ENCODE measurements around the gene FHIT. TPM values are rescaled to one million over a fixed set of nuclear protein-coding genes. Genes with fewer than 3 reads are reported as not detected.
"Not testable (repeated sequence)": the region's sequence is repeated elsewhere in the genome, so short reads cannot be mapped to it uniquely, and the experiment has no call there.

Gene FHIT
- total RNA-seq, 1 donor from 2014 or later, result 22.6 TPM

DNA sequence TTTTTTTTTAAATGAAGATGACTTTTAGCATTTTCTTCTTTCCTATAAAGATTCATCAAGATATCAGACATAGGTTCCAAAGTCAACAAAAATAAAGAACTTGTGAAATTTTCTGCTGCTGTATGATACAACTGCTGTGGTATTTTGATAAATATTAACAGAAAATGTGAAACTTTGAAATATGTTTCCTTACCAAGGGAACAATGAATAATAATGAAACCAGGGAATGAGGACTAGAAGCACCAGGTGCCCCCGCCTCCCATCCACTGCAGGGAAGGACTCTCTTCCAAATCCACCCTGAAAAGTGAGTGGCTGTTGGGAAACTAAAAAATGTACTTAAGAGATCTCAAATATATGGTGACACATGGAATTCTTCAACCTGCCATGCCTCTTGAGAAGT is 198.4 kb downstream of the FHIT start:
- Mint-ChIP-seq H3K36me3 (ENCODE audit: low read depth) (no peaks in the 10 kb centered on the region), H3K4me3 (no peak overlapping the region), H3K9me3 (no peaks in the 10 kb centered on the region), H3K27me3 (ENCODE audit: insufficient read depth) (no peaks in the 10 kb centered on the region), H3K4me1 (ENCODE audit: low read depth) (no peaks in the 10 kb centered on the region), H3K27ac (no peak overlapping the region)
- intact Hi-C loops (cut with micrococcal nuclease), result no loop called here
- DNase-seq (ENCODE audit: low spot score), result no peak

DNA sequence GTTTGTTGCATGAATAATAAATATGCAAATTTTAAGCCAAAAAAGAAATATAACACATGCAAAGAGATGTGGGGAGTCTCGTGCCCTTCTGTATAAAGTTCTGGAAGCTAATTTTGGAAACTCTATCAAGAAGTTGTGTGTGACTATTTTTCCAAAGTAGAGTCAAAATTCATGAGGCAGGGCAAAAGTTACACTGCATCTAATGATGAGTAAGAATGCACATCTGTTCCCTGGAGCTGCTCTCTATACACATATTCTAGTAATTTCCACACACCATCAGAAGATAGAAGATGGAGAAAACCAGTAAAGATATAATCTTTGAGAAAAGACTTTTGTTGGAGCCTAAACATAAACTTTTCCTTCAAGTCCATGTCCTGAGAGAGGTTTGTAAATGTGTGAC is 199.6 kb downstream of the FHIT start:
- intact Hi-C loops (cut with micrococcal nuclease), result no loop called here
- DNase-seq (ENCODE audit: low spot score), result no peak
- Mint-ChIP-seq H3K4me3 (no peak overlapping the region), H3K4me1 (ENCODE audit: low read depth) (no peaks in the 10 kb centered on the region), H3K36me3 (ENCODE audit: low read depth) (no peaks in the 10 kb centered on the region), H3K9me3 (no peaks in the 10 kb centered on the region), H3K27me3 (ENCODE audit: insufficient read depth) (no peaks in the 10 kb centered on the region), H3K27ac (no peak overlapping the region)

DNA sequence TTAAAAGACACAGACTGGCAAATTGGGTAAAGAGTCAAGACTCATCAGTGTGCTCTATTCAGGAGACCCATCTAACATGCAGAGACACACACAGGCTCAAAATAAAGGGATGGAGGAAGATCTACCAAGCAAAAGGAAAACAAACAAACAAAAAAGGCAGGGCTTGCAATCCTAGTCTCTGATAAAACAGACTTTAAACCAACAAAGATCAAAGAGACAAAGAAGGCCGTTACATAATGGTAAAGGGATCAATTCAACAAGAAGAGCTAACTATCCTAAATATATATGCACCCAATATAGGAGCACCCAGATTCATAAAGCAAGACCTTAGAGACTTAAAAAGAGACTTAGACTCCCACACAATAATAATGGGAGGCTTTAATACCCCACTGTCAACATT is 206.1 kb downstream of the FHIT start:
- intact Hi-C loops (cut with micrococcal nuclease); H3K4me1 Mint-ChIP-seq (ENCODE audit: low read depth); H3K36me3 Mint-ChIP-seq (ENCODE audit: low read depth); H3K27ac Mint-ChIP-seq; H3K4me3 Mint-ChIP-seq; H3K27me3 Mint-ChIP-seq (ENCODE audit: insufficient read depth); DNase-seq (ENCODE audit: low spot score): not testable (repeated sequence)
- peaks cover 11% of the 10 kb centered on the region for H3K9me3 Mint-ChIP-seq

DNA sequence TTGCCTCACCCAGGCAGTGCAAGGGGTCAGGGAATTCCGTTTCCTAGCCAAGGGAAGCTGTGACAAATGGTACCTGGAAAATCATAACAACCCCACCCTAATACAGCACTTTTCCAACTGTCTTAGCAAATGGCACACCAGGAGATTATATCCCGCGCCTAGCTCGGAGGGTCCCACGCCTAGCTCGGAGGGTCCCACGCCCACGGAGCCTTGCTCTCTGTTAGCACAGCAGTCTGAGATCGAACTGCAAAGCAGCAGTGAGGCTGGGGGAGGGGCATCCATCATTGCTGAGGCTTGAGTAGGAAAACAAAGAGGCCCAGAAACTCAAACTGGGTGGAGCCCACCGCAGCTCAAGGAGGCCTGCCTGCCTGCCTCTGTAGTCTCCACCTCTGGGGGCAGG is 208.1 kb downstream of the FHIT start:
- H3K4me3 Mint-ChIP-seq, result no peak overlapping the region
- no peak overlapping the region for H3K27ac Mint-ChIP-seq
- DNase-seq (ENCODE audit: low spot score), result no peak
- intact Hi-C loops (cut with micrococcal nuclease), result no loop called here
- H3K4me1 Mint-ChIP-seq (ENCODE audit: low read depth), result no peaks in the 10 kb centered on the region
- H3K9me3 Mint-ChIP-seq, result peaks cover 22% of the 10 kb centered on the region
- peaks cover 3% of the 10 kb centered on the region for H3K36me3 Mint-ChIP-seq (ENCODE audit: low read depth)
- H3K27me3 Mint-ChIP-seq (ENCODE audit: insufficient read depth), result no peaks in the 10 kb centered on the region

DNA sequence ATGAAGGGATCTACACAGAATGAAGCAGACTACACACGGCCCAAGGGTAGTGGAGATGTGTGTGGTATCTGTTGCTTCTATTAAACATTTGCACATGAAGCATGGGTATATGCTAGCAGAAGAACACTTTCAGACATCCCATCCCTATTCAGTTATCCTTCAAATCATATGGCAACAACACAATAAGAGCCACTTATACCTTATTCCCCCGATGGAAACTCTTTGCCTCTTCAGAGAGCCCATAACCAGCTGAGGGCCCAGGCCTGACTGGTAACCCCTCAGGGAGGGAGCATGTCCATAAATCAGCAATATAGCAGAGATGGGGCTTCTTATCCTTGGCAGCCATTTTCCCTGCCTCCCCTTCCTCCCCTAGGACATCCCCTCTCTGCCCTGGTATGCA is 210.6 kb downstream of the FHIT start:
- peaks cover 3% of the 10 kb centered on the region for H3K36me3 Mint-ChIP-seq (ENCODE audit: low read depth)
- no peaks in the 10 kb centered on the region for H3K27me3 Mint-ChIP-seq (ENCODE audit: insufficient read depth)
- intact Hi-C loops (cut with micrococcal nuclease), result no loop called here
- H3K27ac Mint-ChIP-seq, result no peak overlapping the region
- no peak overlapping the region for H3K4me3 Mint-ChIP-seq
- H3K4me1 Mint-ChIP-seq (ENCODE audit: low read depth), result no peaks in the 10 kb centered on the region
- DNase-seq (ENCODE audit: low spot score), result no peak
- peaks cover 24% of the 10 kb centered on the region for H3K9me3 Mint-ChIP-seq

DNA sequence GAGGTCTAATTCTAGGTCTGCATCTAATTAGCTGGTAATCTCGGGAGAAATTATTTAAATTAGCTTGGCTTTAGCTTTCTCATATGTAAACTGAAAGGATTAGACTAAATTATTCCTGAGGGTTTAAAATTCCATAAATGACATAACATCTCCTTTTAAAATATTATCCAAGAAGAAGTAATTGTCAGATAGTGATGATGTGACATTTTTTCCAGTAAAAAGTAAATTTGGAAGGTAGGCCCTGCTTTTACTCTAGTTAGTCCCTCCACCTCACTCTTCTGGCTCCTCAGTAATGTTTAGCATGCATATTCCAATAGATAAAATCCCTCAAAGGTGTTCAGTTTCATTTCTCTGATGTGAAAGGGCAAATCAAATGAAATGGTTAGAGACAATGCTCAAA is 215.7 kb downstream of the FHIT start:
- no peak overlapping the region for H3K27ac Mint-ChIP-seq
- H3K9me3 Mint-ChIP-seq, result peaks cover 13% of the 10 kb centered on the region
- H3K4me1 Mint-ChIP-seq (ENCODE audit: low read depth), result no peaks in the 10 kb centered on the region
- H3K36me3 Mint-ChIP-seq (ENCODE audit: low read depth), result peaks cover 3% of the 10 kb centered on the region
- intact Hi-C loops (cut with micrococcal nuclease), result no loop called here
- DNase-seq (ENCODE audit: low spot score), result no peak
- H3K4me3 Mint-ChIP-seq, result no peak overlapping the region
- H3K27me3 Mint-ChIP-seq (ENCODE audit: insufficient read depth), result no peaks in the 10 kb centered on the region

DNA sequence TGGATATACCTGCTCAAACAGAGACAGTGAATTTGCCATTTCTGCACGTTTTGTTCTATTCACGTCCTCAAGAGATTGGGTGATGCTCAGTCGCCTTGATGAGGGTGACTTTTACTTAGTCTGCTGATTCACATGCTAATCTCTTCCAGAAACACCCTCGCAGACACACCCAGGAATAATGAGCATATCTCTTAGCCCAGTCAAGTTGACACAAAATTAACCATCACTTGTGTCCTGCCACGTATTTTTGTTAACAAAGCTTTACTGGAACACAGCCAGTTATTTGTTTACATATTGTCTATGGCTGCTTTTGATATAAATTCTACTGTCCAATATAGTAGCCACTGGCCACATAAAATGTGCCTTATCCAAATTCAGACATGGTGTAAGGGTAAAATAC is 218.3 kb downstream of the FHIT start:
- intact Hi-C loops (cut with micrococcal nuclease), result no loop called here
- no peaks in the 10 kb centered on the region for H3K36me3 Mint-ChIP-seq (ENCODE audit: low read depth)
- DNase-seq (ENCODE audit: low spot score), result no peak
- H3K9me3 Mint-ChIP-seq, result peaks cover 5% of the 10 kb centered on the region
- H3K4me1 Mint-ChIP-seq (ENCODE audit: low read depth), result no peaks in the 10 kb centered on the region
- no peak overlapping the region for H3K4me3 Mint-ChIP-seq
- no peaks in the 10 kb centered on the region for H3K27me3 Mint-ChIP-seq (ENCODE audit: insufficient read depth)
- no peak overlapping the region for H3K27ac Mint-ChIP-seq

DNA sequence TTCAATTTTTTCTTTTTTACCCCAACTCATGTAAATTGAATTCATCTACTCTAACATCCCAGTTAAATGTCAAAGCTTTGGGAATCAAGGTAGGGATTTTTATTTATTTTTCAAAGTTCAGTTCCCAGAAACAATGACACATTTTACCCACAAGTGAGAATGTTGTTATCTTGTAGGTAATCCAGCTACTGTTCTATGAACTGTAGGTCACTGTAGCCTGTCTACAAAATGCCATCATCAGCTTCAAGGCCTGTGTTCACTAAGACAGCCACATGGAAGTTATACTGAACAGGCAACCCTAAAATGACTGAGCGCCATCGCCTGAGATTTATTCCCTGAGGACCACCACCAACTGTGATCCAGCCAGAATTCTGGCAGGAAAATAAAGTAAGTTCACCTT is 219.7 kb downstream of the FHIT start:
- Mint-ChIP-seq H3K4me3 (no peak overlapping the region), H3K4me1 (ENCODE audit: low read depth) (no peaks in the 10 kb centered on the region), H3K36me3 (ENCODE audit: low read depth) (no peaks in the 10 kb centered on the region), H3K27ac (no peak overlapping the region), H3K9me3 (peaks cover 4% of the 10 kb centered on the region), H3K27me3 (ENCODE audit: insufficient read depth) (no peaks in the 10 kb centered on the region)
- intact Hi-C loops (cut with micrococcal nuclease), result no loop called here
- DNase-seq (ENCODE audit: low spot score), result no peak

DNA sequence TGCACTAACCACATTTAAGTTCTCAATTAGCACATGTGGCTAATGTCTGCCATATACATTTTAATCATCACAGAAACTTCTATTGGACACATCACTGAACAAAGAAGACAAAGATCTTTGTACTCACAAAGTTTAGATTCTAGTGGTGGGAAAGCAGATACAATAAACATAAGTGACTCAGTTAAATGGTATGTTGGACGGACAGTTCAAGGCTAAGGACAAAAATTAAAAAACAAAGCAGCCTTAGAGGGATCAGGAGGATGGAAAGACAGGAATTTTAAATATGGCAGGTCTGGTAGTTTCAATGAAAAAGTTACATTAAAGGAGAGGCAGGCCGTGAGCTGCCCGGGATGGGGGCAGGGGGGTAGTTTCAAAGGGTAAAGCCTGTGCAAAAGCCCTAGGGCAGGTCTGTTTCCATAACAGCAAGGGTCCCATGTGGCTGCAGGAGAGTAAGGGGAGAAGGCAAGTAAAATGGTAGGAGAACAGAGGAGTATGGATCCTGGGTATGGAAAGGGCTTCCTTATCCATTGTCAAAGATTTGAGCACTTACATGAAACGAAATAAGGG is 220.7 kb downstream of the FHIT start:
- Mint-ChIP-seq H3K36me3 (ENCODE audit: low read depth) (no peaks in the 10 kb centered on the region), H3K4me3 (no peak overlapping the region), H3K27ac (no peak overlapping the region), H3K4me1 (ENCODE audit: low read depth) (no peaks in the 10 kb centered on the region), H3K9me3 (peaks cover 4% of the 10 kb centered on the region), H3K27me3 (ENCODE audit: insufficient read depth) (no peaks in the 10 kb centered on the region)
- DNase-seq (ENCODE audit: low spot score), result no peak
- intact Hi-C loops (cut with micrococcal nuclease), result no loop called here

DNA sequence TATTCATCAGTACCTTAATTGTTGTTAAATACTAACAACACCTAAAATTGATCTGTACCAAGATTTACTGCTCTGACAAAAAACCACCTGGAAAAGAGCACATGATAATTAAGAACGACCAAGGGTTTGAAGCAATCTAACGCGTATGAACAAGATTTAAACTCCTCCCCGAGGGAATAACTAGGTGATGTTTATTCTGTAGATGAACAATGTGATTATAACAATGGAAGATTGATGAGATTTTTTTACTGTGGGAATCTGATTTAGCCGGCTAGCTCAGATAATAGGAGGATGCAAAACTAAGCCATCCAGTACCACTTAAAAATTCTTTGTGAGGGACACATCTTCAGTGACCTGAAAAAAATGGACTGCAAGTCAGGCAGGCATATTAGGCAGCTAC is 222.1 kb downstream of the FHIT start:
- intact Hi-C loops (cut with micrococcal nuclease), result no loop called here
- Mint-ChIP-seq H3K27me3 (ENCODE audit: insufficient read depth) (no peaks in the 10 kb centered on the region), H3K27ac (no peak overlapping the region), H3K9me3 (peaks cover 4% of the 10 kb centered on the region), H3K36me3 (ENCODE audit: low read depth) (no peaks in the 10 kb centered on the region), H3K4me1 (ENCODE audit: low read depth) (no peaks in the 10 kb centered on the region), H3K4me3 (no peak overlapping the region)
- no peak for DNase-seq (ENCODE audit: low spot score)

DNA sequence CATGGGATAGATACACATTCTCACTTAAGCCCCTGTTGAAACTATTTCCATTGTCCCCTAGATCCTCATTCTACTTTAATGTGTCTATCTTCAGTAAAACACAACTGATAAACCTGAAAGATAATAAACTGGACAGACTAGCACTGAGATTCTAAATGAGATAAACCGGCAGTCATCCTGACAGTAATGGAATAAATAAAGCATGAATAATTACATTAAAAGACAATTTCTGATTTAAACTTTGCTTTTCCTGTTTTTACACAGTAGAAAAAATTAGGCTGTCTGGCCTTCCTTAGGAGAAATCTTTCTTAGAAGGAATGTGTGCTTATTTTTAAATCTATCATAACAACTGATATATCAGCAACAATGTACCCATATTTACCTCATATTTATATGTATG is 232.4 kb downstream of the FHIT start:
- no peaks in the 10 kb centered on the region for H3K36me3 Mint-ChIP-seq (ENCODE audit: low read depth)

DNA sequence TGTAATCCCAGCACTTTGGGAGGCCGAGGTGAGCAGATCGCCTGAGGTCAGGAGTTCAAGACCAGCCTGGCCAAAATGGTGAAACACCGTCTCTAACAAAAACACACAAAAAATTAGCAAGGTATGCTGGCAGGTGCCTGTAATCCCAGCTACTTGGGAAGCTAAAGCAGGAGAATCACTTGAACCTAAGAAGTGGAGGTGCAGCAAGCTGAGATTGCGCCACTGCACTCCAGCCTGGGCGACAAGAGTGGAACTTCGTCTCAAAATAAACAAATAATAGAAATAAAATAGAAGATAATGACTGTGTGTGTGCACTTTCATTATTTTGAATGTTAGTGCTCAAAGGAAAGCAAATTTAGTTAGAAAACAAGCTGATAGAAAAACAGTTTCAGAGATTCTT is 234.2 kb downstream of the FHIT start:
- DNase-seq (ENCODE audit: low spot score); H3K27ac Mint-ChIP-seq; H3K36me3 Mint-ChIP-seq (ENCODE audit: low read depth); H3K4me3 Mint-ChIP-seq; intact Hi-C loops (cut with micrococcal nuclease); H3K27me3 Mint-ChIP-seq (ENCODE audit: insufficient read depth); H3K4me1 Mint-ChIP-seq (ENCODE audit: low read depth): not testable (repeated sequence)
- H3K9me3 Mint-ChIP-seq, result peaks cover 18% of the 10 kb centered on the region

More for the DNA sequence above, 232.4 kb downstream of the FHIT start:
- Mint-ChIP-seq H3K9me3 (peaks cover 28% of the 10 kb centered on the region), H3K27ac (no peak overlapping the region), H3K4me1 (ENCODE audit: low read depth) (no peaks in the 10 kb centered on the region), H3K4me3 (no peak overlapping the region), H3K27me3 (ENCODE audit: insufficient read depth) (no peaks in the 10 kb centered on the region)
- intact Hi-C loops (cut with micrococcal nuclease), result no loop called here
- no peak for DNase-seq (ENCODE audit: low spot score)

DNA sequence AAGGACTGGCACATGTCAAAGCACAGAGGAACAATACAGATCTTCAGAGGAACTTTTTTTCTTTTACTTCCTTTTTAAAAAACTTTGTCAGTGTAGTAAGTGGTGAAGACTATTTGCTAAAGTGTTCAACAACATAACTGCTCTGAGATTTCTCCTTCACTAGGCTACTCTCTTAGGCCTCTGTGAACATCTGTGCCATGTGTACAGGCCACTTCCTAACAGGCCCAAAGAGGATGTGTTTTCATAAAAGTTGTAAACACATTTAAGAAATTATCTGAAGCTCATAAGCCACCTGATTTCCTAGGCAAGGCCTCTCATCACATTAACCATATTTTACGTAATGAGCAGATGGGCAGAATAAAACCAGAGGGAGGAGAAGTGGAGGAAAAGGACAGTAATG is 235.4 kb downstream of the FHIT start:
- Mint-ChIP-seq H3K27ac (no peak overlapping the region), H3K9me3 (peaks cover 10% of the 10 kb centered on the region), H3K4me3 (no peak overlapping the region), H3K36me3 (ENCODE audit: low read depth) (no peaks in the 10 kb centered on the region), H3K27me3 (ENCODE audit: insufficient read depth) (no peaks in the 10 kb centered on the region), H3K4me1 (ENCODE audit: low read depth) (no peaks in the 10 kb centered on the region)
- no peak for DNase-seq (ENCODE audit: low spot score)
- intact Hi-C loops (cut with micrococcal nuclease), result no loop called here

DNA sequence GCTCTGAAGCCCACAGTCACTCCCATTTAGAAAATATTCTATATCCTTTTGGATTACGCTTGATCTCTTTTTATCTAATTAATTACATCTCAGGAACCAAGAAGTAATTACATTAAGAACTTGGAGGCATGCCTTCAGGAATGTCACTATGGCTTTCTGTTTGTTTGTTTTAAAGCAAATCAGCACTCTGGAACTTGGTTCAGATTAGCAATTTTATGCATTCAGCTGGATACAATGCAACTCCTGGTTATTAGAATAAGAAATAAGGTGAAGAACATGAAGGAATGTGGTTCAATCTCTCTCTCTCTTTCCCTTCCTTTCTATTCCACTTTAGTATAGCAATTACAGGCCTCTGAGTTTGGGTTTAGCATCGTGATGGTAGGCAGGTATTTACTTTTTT is 235.8 kb downstream of the FHIT start:
- Mint-ChIP-seq H3K27ac (no peak overlapping the region), H3K9me3 (peaks cover 5% of the 10 kb centered on the region), H3K4me3 (no peak overlapping the region), H3K36me3 (ENCODE audit: low read depth) (no peaks in the 10 kb centered on the region), H3K27me3 (ENCODE audit: insufficient read depth) (no peaks in the 10 kb centered on the region), H3K4me1 (ENCODE audit: low read depth) (no peaks in the 10 kb centered on the region)
- intact Hi-C loops (cut with micrococcal nuclease), result no loop called here
- no peak for DNase-seq (ENCODE audit: low spot score)
